Measurements from ENCODE around the gene SLC50A1.

SLC50A1 gene

DNA sequence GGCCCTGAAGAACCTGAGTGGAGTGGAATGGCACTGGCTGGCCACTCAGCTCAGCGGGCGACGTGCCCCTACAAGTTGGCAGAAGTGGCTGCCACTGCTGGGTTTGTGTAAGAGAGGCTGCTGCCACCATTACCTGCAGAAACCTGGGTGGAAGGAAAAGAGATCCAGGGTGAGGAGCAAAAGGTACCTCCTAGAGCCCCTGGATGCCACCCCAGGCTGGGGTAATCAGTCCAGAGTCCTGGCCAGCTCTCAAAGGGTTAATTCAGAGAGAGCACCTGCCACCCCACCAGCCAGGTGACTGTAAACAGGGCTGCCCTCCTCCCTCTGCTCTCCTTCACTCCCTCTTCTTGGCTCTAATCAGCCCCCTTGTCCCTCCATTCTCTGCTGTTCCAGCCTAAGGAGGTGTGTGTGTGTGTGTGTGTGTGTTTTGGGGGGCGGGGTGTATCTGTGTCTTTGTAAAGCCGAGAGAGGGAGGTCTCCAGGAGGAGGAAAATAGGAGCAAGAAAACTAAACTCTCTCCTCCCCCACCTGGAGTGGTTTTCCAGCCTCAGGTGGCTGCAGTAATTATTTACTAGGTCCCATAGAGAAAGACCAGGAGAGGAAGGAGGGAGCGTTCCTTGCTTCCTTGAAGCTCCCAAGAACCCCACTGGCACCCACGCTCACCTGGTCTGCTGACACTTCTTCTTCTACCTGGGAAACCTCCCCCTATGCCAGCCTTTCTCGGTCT is 50.6 kb downstream of the SLC50A1 start:
- H3K36me3 ChIP-seq (ENCODE audit: control insufficient read depth in 2 of 2, insufficient read depth in 2 of 2, low read length in 2 of 2): no peaks in the 10 kb centered on the region
- no peaks in the 10 kb centered on the region for H3K9me3 ChIP-seq (ENCODE audit: control insufficient read depth in 2 of 2, low read length in 2 of 2)
- no peak overlapping the region for H3K9ac ChIP-seq (ENCODE audit: low read length in 2 of 2)
- no peaks in the 10 kb centered on the region for H3K27me3 ChIP-seq (ENCODE audit: control insufficient read depth in 1 of 2, insufficient read depth in 2 of 2, low read length in 2 of 2)
- H3K27ac ChIP-seq (ENCODE audit: low read length): no peak overlapping the region
- H3K4me1 ChIP-seq (ENCODE audit: control insufficient read depth, insufficient read depth, low read length): no peaks in the 10 kb centered on the region
- no peak overlapping the region for H3K4me3 ChIP-seq (ENCODE audit: low read length in 2 of 2)

DNA sequence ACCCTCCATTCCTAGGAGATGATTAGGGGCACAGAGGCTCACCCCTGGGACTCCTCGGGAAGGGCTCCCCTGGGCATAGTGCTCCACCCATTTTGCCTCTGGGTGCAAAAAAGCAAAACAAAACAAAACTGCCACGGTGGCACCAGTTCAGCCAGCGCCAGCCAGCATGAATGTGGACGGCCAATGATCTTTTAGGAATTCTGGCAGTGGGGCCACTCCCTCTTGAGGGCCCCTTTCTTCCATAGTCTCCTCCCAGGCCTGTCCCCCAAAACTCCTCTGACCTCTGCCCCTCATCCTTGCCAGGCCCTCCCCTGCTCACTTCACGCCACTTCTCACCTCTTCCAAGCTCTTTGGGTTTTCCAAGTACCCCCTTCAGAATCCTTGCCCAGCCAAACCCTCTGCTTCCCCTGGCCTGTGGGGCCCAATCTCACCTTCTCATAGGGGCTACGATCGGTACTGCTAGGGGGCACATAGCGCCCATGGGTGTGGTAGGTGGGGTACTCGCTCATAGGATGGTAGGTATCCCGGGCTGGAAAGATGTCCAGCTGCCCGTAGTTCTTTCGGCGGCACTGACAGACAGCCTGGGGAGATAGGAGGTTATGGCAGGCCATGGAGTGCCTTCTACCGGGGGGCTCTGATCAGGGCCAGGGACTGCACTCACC is 51.3 kb downstream of the SLC50A1 start:
- Histone ChIP-seq H3K9me3 (ENCODE audit: control insufficient read depth in 2 of 2, low read length in 2 of 2) (no peaks in the 10 kb centered on the region), H3K36me3 (ENCODE audit: control insufficient read depth in 2 of 2, insufficient read depth in 2 of 2, low read length in 2 of 2) (no peaks in the 10 kb centered on the region), H3K27me3 (ENCODE audit: control insufficient read depth in 1 of 2, insufficient read depth in 2 of 2, low read length in 2 of 2) (no peaks in the 10 kb centered on the region), H3K4me1 (ENCODE audit: control insufficient read depth, insufficient read depth, low read length) (no peaks in the 10 kb centered on the region), H3K9ac (ENCODE audit: low read length in 2 of 2) (no peak overlapping the region), H3K27ac (ENCODE audit: low read length) (no peak overlapping the region), H3K4me3 (ENCODE audit: low read length in 2 of 2) (no peak overlapping the region)

GRCh38 chr1:155187456-155187891 is 51.8 kb downstream of the SLC50A1 start:
- Histone ChIP-seq H3K27ac (ENCODE audit: low read length) (no peak overlapping the region), H3K4me3 (ENCODE audit: low read length in 2 of 2) (no peak overlapping the region), H3K27me3 (ENCODE audit: control insufficient read depth in 1 of 2, insufficient read depth in 2 of 2, low read length in 2 of 2) (no peaks in the 10 kb centered on the region), H3K9me3 (ENCODE audit: control insufficient read depth in 2 of 2, low read length in 2 of 2) (no peaks in the 10 kb centered on the region), H3K36me3 (ENCODE audit: control insufficient read depth in 2 of 2, insufficient read depth in 2 of 2, low read length in 2 of 2) (no peaks in the 10 kb centered on the region), H3K4me1 (ENCODE audit: control insufficient read depth, insufficient read depth, low read length) (peaks cover 3% of the 10 kb centered on the region), H3K9ac (ENCODE audit: low read length in 2 of 2) (no peak overlapping the region)

GRCh38 chr1:155188268-155188667 is 52.6 kb downstream of the SLC50A1 start:
- Histone ChIP-seq H3K9ac (ENCODE audit: low read length in 2 of 2) (no peak overlapping the region), H3K27me3 (ENCODE audit: control insufficient read depth in 1 of 2, insufficient read depth in 2 of 2, low read length in 2 of 2) (no peaks in the 10 kb centered on the region), H3K36me3 (ENCODE audit: control insufficient read depth in 2 of 2, insufficient read depth in 2 of 2, low read length in 2 of 2) (no peaks in the 10 kb centered on the region), H3K27ac (ENCODE audit: low read length) (no peak overlapping the region), H3K4me1 (ENCODE audit: control insufficient read depth, insufficient read depth, low read length) (peaks cover 11% of the 10 kb centered on the region), H3K9me3 (ENCODE audit: control insufficient read depth in 2 of 2, low read length in 2 of 2) (no peaks in the 10 kb centered on the region), H3K4me3 (ENCODE audit: low read length in 2 of 2) (no peak overlapping the region)
